Prostate gland (tissue), 2 donors: ENCODE results near the gene PTPRU. TPM values are rescaled to one million over a fixed set of nuclear protein-coding genes. Genes with fewer than 3 reads are reported as not detected.

Experiments used
- DNase-seq: peaks from one replicate; pipeline ENCODE4 v3.0.0-alpha.2; 2019; ENCODE audit warnings: low spot score
- H3K27ac ChIP-seq, 2 donors: fragments of 200-600 bp; sonication (generic); 2 replicates each; pipeline ENCODE4 v1.5.1; 2017 to 2019
- H3K27me3 ChIP-seq: fragments of 200-600 bp; sonication (generic); replicated peaks from 2 replicates; pipeline ENCODE4 v1.5.1; 2019; ENCODE audit not compliant: insufficient read depth
- H3K36me3 ChIP-seq, 2 donors: fragments of 200-600 bp; sonication (generic); 1 replicate in 1 of 2; 2 replicates in 1 of 2; pipeline versions ENCODE4 v1.5.1 to v1.8.1; 2017 to 2019
- H3K4me1 ChIP-seq: fragments of 200-600 bp; sonication (generic); replicated peaks from 2 replicates; pipeline ENCODE4 v1.5.1; 2019
- H3K4me3 ChIP-seq, 2 donors: fragments of 200-600 bp; sonication (generic); 2 replicates each; pipeline ENCODE4 v1.5.1; 2017 to 2019
- H3K9me3 ChIP-seq: fragments of 200-600 bp; sonication (generic); 2 replicates; pipeline ENCODE4 v1.5.1; 2017
- CTCF ChIP-seq, 4 experiments: fragments of 200-600 bp in 2 of 4; fragments of 450-650 bp in 2 of 4; sonication (generic) in 2 of 4; IDR thresholded peaks; 1 replicate in 3 of 4; 2 replicates in 1 of 4; pipeline ENCODE4 v1.5.1; 2016 to 2019; ENCODE audit warnings: antibody characterized with exemption in 4 of 4, mild to moderate bottlenecking in 2 of 4, moderate library complexity in 2 of 4
- POLR2A ChIP-seq: fragments of 450-650 bp; IDR thresholded peaks from one replicate; pipeline ENCODE4 v1.6.1; 2016; ENCODE audit warnings: antibody characterized with exemption, mild to moderate bottlenecking
- POLR2AphosphoS5 ChIP-seq: sonication (generic); formaldehyde crosslinking; IDR thresholded peaks from one replicate; pipeline ENCODE4 v1.6.1; 2017; ENCODE audit warnings: antibody characterized with exemption
- WGBS: methylation state at CpG from one replicate; pipeline ENCODE4 v1.1.5; 2018; 5-methylcytosine and 5-hydroxymethylcytosine counted together
- intact Hi-C: fragments of 100-400 bp; cut with DNase I; formaldehyde crosslinking; loops from one replicate; pipeline ENCODE4 v1.14.2; 2022
- total RNA-seq, 2 donors: library from RNA; depleted of rRNA; stranded (reverse); fragments of >200 nt; gene quantifications; one replicate each; pipeline ENCODE4 v1.1.0, GENCODE V29; 2016

PTPRU gene
- total RNA-seq, 2 donors from 2014 or later = 49.9 to 60.5 TPM

- DNase-seq = peak; percentile 22
Measured at GRCh38 chr1:29354511-29355098, 118.3 kb downstream of the PTPRU start.

GRCh38 chr1:29355375-29355774 lies 119.1 kb downstream of the PTPRU start:
- TF ChIP-seq POLR2A = no peak
- no peak for TF ChIP-seq POLR2AphosphoS5
- TF ChIP-seq CTCF (IDR thresholded peaks at IDR 0.05) = no peak
- 86% methylated on average over 6 of the region's 6 CpGs for WGBS
- Histone ChIP-seq H3K27me3 (no peaks in the 10 kb centered on the region), H3K4me1 (no peaks in the 10 kb centered on the region), H3K36me3 (no peaks in the 10 kb centered on the region), H3K27ac (no peak overlapping the region), H3K9me3 (no peaks in the 10 kb centered on the region), H3K4me3 (no peak overlapping the region)
- intact Hi-C loops = no loop called here
- no peak for DNase-seq

More at GRCh38 chr1:29354511-29355098, 118.3 kb downstream of the PTPRU start:
- Histone ChIP-seq H3K4me3 (no peak overlapping the region), H3K4me1 (no peaks in the 10 kb centered on the region), H3K27me3 (peaks cover 1% of the 10 kb centered on the region), H3K27ac (no peak overlapping the region), H3K36me3 (no peaks in the 10 kb centered on the region), H3K9me3 (no peaks in the 10 kb centered on the region)
- intact Hi-C loops = no loop called here
- 56% methylated on average over 8 of the region's 8 CpGs for WGBS
- TF ChIP-seq CTCF (IDR thresholded peaks at IDR 0.05) = no peak
- no peak for TF ChIP-seq POLR2AphosphoS5
- TF ChIP-seq POLR2A = no peak

- Histone ChIP-seq H3K4me3 (no peak overlapping the region), H3K27ac (no peak overlapping the region), H3K27me3 (no peaks in the 10 kb centered on the region), H3K4me1 (no peaks in the 10 kb centered on the region), H3K36me3 (no peaks in the 10 kb centered on the region), H3K9me3 (no peaks in the 10 kb centered on the region)
- no peak for DNase-seq
- TF ChIP-seq POLR2A (no peak), CTCF (IDR thresholded peaks at IDR 0.05) (no peak), POLR2AphosphoS5 (no peak)
- 68% methylated on average over 14 of the region's 14 CpGs for WGBS
- intact Hi-C loops = no loop called here
Measured at GRCh38 chr1:29356663-29357062, 120.3 kb downstream of the PTPRU start.

GRCh38 chr1:29357452-29357851 lies 121.1 kb downstream of the PTPRU start:
- WGBS = 73% methylated on average over 7 of the region's 7 CpGs
- Histone ChIP-seq H3K27ac (no peak overlapping the region), H3K4me1 (no peaks in the 10 kb centered on the region), H3K9me3 (no peaks in the 10 kb centered on the region), H3K36me3 (no peaks in the 10 kb centered on the region), H3K27me3 (no peaks in the 10 kb centered on the region), H3K4me3 (no peak overlapping the region)
- intact Hi-C loops = no loop called here
- no peak for TF ChIP-seq CTCF (IDR thresholded peaks at IDR 0.05)
- TF ChIP-seq POLR2AphosphoS5 = no peak
- TF ChIP-seq POLR2A = no peak
- no peak for DNase-seq

- no peak overlapping the region for H3K27ac ChIP-seq
- no peak for DNase-seq
- intact Hi-C loops = no loop called here
- H3K4me1 ChIP-seq = no peaks in the 10 kb centered on the region
- WGBS = 78% methylated on average over 6 of the region's 6 CpGs
- no peaks in the 10 kb centered on the region for H3K27me3 ChIP-seq
- no peaks in the 10 kb centered on the region for H3K9me3 ChIP-seq
- no peak overlapping the region for H3K4me3 ChIP-seq
- TF ChIP-seq POLR2A (no peak), CTCF (IDR thresholded peaks at IDR 0.05) (no peak), POLR2AphosphoS5 (no peak)
- no peaks in the 10 kb centered on the region for H3K36me3 ChIP-seq
Measured at GRCh38 chr1:29358183-29358582, 121.9 kb downstream of the PTPRU start.
